ENCODE measurements around the gene MMP2.

- TF ChIP-seq POLR2A (IDR thresholded peaks at IDR 0.05; ENCODE audit: low read length) (no peak), GATA1 (IDR thresholded peaks at IDR 0.05; ENCODE audit: low read depth, low read length) (no peak)
Measured at GRCh38 chr16:55552621-55553020, 73.6 kb downstream of the MMP2 start.
